ENCODE results near the gene SSR4.

DNA sequence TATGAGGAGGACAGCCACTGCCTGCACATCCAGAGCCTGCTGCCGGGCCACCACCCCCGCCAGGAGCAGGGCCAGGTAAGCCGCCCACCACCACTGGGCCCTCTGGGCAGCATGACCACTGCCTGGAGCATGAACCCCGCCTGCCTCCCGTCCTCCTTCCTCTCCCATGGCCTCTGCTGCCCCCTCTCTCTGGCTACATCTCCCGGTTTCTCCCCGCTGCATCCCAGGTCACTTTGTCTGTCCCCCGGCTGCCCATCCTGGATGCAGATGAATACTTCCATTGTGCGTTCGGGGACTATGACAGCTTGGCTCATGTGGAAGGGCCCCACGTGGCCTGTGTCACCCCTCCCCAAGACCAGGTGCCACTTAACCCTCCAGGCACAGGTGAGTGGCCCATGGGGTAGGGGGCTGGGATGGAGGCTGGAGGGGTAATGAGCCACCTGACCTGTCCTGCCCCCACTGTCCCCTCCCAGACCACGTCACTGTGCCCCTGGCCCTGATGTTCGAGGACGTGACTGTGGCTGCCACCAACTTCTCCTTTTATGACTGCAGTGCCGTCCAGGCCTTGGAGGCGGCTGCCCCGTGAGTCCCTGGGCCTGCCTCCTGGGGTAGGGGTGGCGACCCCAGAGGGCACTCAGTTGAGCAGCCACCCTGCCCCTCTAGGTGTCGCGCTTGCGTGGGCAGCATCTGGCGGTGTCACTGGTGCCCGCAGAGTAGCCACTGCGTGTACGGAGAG is 24.4 kb upstream of the SSR4 start:
- TF ChIP-seq CTCF (IDR thresholded peaks at IDR 0.05): no peak
- TF ChIP-seq ZNF317 (CRISPR knock-in tag; IDR thresholded peaks at IDR 0.05; ENCODE audit: borderline replicate concordance, low read depth): no peak
- no peak for TF ChIP-seq MXD4 (CRISPR knock-in tag; IDR thresholded peaks at IDR 0.05; ENCODE audit: borderline replicate concordance)
- no peak for TF ChIP-seq ETV6 (CRISPR knock-in tag; IDR thresholded peaks at IDR 0.05)
- TF ChIP-seq JUN (CRISPR knock-in tag; IDR thresholded peaks at IDR 0.05): no peak
- TF ChIP-seq NR3C1 (CRISPR knock-in tag; conservative IDR thresholded peaks at IDR 0.05; ENCODE audit: low read depth): no peak
- no peak for TF ChIP-seq ZMAT4 (CRISPR knock-in tag; IDR thresholded peaks at IDR 0.05)

All from WTC11 (cell line).